GM12801 (cell line): ENCODE measurements around the gene GTSE1.

Experiments used
- CTCF ChIP-seq: IDR thresholded peaks from one replicate; pipeline ENCODE4 v1.5.1; 2011; ENCODE audit warnings: control low read depth; ENCODE audit not compliant: insufficient read length; ENCODE audit errors: extremely low read depth

The GTSE1 gene

GRCh38 chr22:46292732-46293131, 3.9 kb upstream of the GTSE1 start:
- no peak for TF ChIP-seq CTCF

- no peak for TF ChIP-seq CTCF
Measured at GRCh38 chr22:46293577-46294260, 3.0 kb upstream of the GTSE1 start.

GRCh38 chr22:46294784-46295183, 1.9 kb upstream of the GTSE1 start:
- no peak for TF ChIP-seq CTCF

- TF ChIP-seq CTCF, result no peak
Measured at GRCh38 chr22:46295277-46295971, 1.2 kb upstream of the GTSE1 start.

GRCh38 chr22:46297151-46297812, 612 bp downstream of the GTSE1 start:
- no peak for TF ChIP-seq CTCF

GRCh38 chr22:46299101-46299500, 2.4 kb downstream of the GTSE1 start:
- TF ChIP-seq CTCF, result no peak

- TF ChIP-seq CTCF, result no peak
Measured at GRCh38 chr22:46300491-46300890, 3.8 kb downstream of the GTSE1 start.
